Neutrophil (primary cell): ENCODE measurements around the gene TMCC1.
A peak's percentile ranks its signal among the peaks of the same experiment; 100 is the strongest.

Experiments used
- H3K27ac ChIP-seq: fragments of 200-600 bp; sonication (generic); 2 replicates; pipeline ENCODE4 v1.5.1; 2016; ENCODE audit warnings: mild to moderate bottlenecking, moderate library complexity
- H3K27me3 ChIP-seq: fragments of 200-600 bp; sonication (generic); 2 replicates; pipeline ENCODE4 v1.6.0; 2016; ENCODE audit warnings: mild to moderate bottlenecking
- H3K36me3 ChIP-seq: fragments of 200-600 bp; sonication (generic); 2 replicates; pipeline ENCODE4 v1.5.1; 2017
- H3K4me1 ChIP-seq, 2 experiments: fragments of 200-600 bp in 1 of 2; sonication (generic) in 1 of 2; 1 replicate in 1 of 2; 2 replicates in 1 of 2; pipeline versions ENCODE4 v1.5.1 to v1.6.1; 2013 to 2016; ENCODE audit warnings: low read depth in 1 of 2, low read length in 1 of 2, mild to moderate bottlenecking in 1 of 2, moderate library complexity in 1 of 2; ENCODE audit not compliant: control insufficient read depth in 1 of 2, insufficient read depth in 1 of 2
- H3K4me3 ChIP-seq, 2 experiments: fragments of 200-600 bp in 1 of 2; sonication (generic) in 1 of 2; 1 replicate in 1 of 2; 2 replicates in 1 of 2; pipeline ENCODE4 v1.5.1; 2013 to 2016; ENCODE audit warnings: low read depth in 1 of 2, low read length in 1 of 2, mild to moderate bottlenecking in 1 of 2, moderate library complexity in 1 of 2
- H3K9me3 ChIP-seq: fragments of 200-600 bp; sonication (generic); 2 replicates; pipeline ENCODE4 v1.5.1; 2016
- CTCF ChIP-seq: fragments of 200-600 bp; sonication (generic); IDR thresholded peaks from 2 replicates; pipeline ENCODE4 v1.5.1; 2016; ENCODE audit warnings: antibody characterized with exemption

The TMCC1 gene

GRCh38 chr3:129715854-129716253 is 177.7 kb downstream of the TMCC1 start:
- H3K4me3 ChIP-seq: no peak overlapping the region
- no peaks in the 10 kb centered on the region for H3K4me1 ChIP-seq
- H3K9me3 ChIP-seq: no peaks in the 10 kb centered on the region
- no peaks in the 10 kb centered on the region for H3K36me3 ChIP-seq
- H3K27me3 ChIP-seq: no peaks in the 10 kb centered on the region
- no peak overlapping the region for H3K27ac ChIP-seq
- TF ChIP-seq CTCF: no peak

GRCh38 chr3:129708328-129708861 is 185.1 kb downstream of the TMCC1 start:
- Histone ChIP-seq H3K4me3 (no peak overlapping the region), H3K9me3 (no peaks in the 10 kb centered on the region), H3K27me3 (no peaks in the 10 kb centered on the region), H3K27ac (no peak overlapping the region), H3K4me1 (no peaks in the 10 kb centered on the region), H3K36me3 (no peaks in the 10 kb centered on the region)
- TF ChIP-seq CTCF: no peak

GRCh38 chr3:129705274-129705673 is 188.2 kb downstream of the TMCC1 start:
- Histone ChIP-seq H3K4me3 (no peak overlapping the region), H3K4me1 (no peaks in the 10 kb centered on the region), H3K36me3 (no peaks in the 10 kb centered on the region), H3K27me3 (no peaks in the 10 kb centered on the region), H3K9me3 (no peaks in the 10 kb centered on the region), H3K27ac (no peak overlapping the region)
- TF ChIP-seq CTCF: no peak

GRCh38 chr3:129703913-129704312 is 189.6 kb downstream of the TMCC1 start:
- Histone ChIP-seq H3K9me3 (no peaks in the 10 kb centered on the region), H3K36me3 (no peaks in the 10 kb centered on the region), H3K4me3 (no peak overlapping the region), H3K27me3 (no peaks in the 10 kb centered on the region), H3K27ac (no peak overlapping the region), H3K4me1 (no peaks in the 10 kb centered on the region)
- no peak for TF ChIP-seq CTCF

GRCh38 chr3:129702934-129703712 is 190.4 kb downstream of the TMCC1 start:
- no peak overlapping the region for H3K4me3 ChIP-seq

More at GRCh38 chr3:129702934-129703712, 190.4 kb downstream of the TMCC1 start:
- H3K27me3 ChIP-seq: no peaks in the 10 kb centered on the region
- no peaks in the 10 kb centered on the region for H3K4me1 ChIP-seq
- no peaks in the 10 kb centered on the region for H3K9me3 ChIP-seq
- H3K27ac ChIP-seq: peak overlapping the region; percentile 16
- TF ChIP-seq CTCF: no peak
- no peaks in the 10 kb centered on the region for H3K36me3 ChIP-seq
